Breast epithelium (tissue), 4 donors: ENCODE measurements around the gene DSG4. TPM values are rescaled to one million over a fixed set of nuclear protein-coding genes. Genes with fewer than 3 reads are reported as not detected.

Experiments
- DNase-seq, 2 donors: peaks; one replicate each; pipeline ENCODE4 v3.0.0-alpha.2; 2019; ENCODE audit warnings: low spot score in 2 of 2
- H3K27ac ChIP-seq, 2 donors: fragments of 200-600 bp; sonication (generic) in 1 of 2; one replicate each; pipeline ENCODE4 v1.5.1; 2016 to 2019; ENCODE audit warnings: mild to moderate bottlenecking in 1 of 2
- H3K27me3 ChIP-seq, 2 donors: fragments of 200-600 bp; sonication (generic) in 1 of 2; one replicate each; pipeline versions ENCODE4 v1.5.1 to v1.6.0; 2017 to 2019; ENCODE audit warnings: control low read depth in 1 of 2, mild to moderate bottlenecking in 1 of 2
- H3K36me3 ChIP-seq: fragments of 200-600 bp; one replicate; pipeline ENCODE4 v1.5.1; 2019
- H3K4me1 ChIP-seq, 2 donors: fragments of 200-600 bp; sonication (generic); one replicate each; pipeline ENCODE4 v1.5.1; 2016 to 2019; ENCODE audit warnings: control low read depth in 1 of 2
- H3K4me3 ChIP-seq, 3 donors: fragments of 200-600 bp; sonication (generic); 1 replicate in 2 of 3; 2 replicates in 1 of 3; pipeline ENCODE4 v1.5.1; 2016 to 2019; ENCODE audit warnings: mild to moderate bottlenecking in 3 of 3, moderate library complexity in 2 of 3
- H3K9me3 ChIP-seq, 2 donors: fragments of 200-600 bp; sonication (generic) in 1 of 2; one replicate each; pipeline ENCODE4 v1.5.1; 2016 to 2019; ENCODE audit warnings: control low read depth in 1 of 2
- POLR2A ChIP-seq: fragments of 450-650 bp; IDR thresholded peaks from one replicate; pipeline ENCODE4 v1.6.1; 2016; ENCODE audit warnings: antibody characterized with exemption, mild to moderate bottlenecking, moderate library complexity
- POLR2AphosphoS5 ChIP-seq, 3 donors: sonication (generic); formaldehyde crosslinking; IDR thresholded peaks; one replicate each; pipeline ENCODE4 v1.6.1; 2017; ENCODE audit warnings: antibody characterized with exemption in 3 of 3
- intact Hi-C: fragments of 100-400 bp; cut with DNase I; formaldehyde crosslinking; loops from one replicate; pipeline ENCODE4 v1.15.1; 2023; ENCODE audit warnings: low total_unique reads
- total RNA-seq, 3 donors: library from RNA; depleted of rRNA; stranded (reverse); fragments of >200 nt; gene quantifications; one replicate each; pipeline ENCODE4 v1.1.0, GENCODE V29; 2016
- TF ChIP-seq, protein P1 (sequence below), 3 donors: fragments of 450-650 bp; IDR thresholded peaks; one replicate each; pipeline ENCODE4 v1.5.1; 2016 to 2017; ENCODE audit warnings: antibody characterized with exemption in 3 of 3, mild to moderate bottlenecking in 3 of 3, moderate library complexity in 3 of 3

Gene DSG4
- total RNA-seq, 3 donors from 2014 or later, result not detected

DNA sequence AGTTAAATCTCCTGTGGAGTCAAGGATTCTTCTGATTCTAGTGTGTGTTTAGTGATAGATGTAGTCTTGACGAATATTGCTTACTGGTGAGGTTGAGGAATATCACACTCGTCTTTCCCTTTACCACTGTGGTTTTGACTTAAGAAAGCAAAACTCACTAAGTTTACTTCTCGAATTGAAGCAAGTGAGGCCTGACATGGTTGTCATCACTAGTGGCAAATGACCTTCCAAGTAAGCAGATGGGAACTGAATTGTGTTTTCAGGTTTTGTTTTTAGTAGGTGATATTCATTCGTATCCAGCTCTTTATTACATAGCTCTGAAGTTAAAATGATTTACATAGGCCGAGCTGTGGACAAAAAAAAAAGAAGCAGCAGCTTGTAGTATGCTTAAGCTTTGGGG lies 20.6 kb upstream of the DSG4 start:
- TF ChIP-seq, protein P1, sequence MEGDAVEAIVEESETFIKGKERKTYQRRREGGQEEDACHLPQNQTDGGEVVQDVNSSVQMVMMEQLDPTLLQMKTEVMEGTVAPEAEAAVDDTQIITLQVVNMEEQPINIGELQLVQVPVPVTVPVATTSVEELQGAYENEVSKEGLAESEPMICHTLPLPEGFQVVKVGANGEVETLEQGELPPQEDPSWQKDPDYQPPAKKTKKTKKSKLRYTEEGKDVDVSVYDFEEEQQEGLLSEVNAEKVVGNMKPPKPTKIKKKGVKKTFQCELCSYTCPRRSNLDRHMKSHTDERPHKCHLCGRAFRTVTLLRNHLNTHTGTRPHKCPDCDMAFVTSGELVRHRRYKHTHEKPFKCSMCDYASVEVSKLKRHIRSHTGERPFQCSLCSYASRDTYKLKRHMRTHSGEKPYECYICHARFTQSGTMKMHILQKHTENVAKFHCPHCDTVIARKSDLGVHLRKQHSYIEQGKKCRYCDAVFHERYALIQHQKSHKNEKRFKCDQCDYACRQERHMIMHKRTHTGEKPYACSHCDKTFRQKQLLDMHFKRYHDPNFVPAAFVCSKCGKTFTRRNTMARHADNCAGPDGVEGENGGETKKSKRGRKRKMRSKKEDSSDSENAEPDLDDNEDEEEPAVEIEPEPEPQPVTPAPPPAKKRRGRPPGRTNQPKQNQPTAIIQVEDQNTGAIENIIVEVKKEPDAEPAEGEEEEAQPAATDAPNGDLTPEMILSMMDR (IDR thresholded peaks at IDR 0.05), result no peak
- no peak for TF ChIP-seq POLR2AphosphoS5 (IDR thresholded peaks at IDR 0.05)
- TF ChIP-seq POLR2A, result no peak
- intact Hi-C loops, result no loop called here
- H3K4me3 ChIP-seq, result no peak overlapping the region
- no peaks in the 10 kb centered on the region for H3K27me3 ChIP-seq
- no peak for DNase-seq
- no peaks in the 10 kb centered on the region for H3K36me3 ChIP-seq
- no peaks in the 10 kb centered on the region for H3K9me3 ChIP-seq
- H3K27ac ChIP-seq, result no peak overlapping the region
- H3K4me1 ChIP-seq, result no peaks in the 10 kb centered on the region

GRCh38 chr18:31364190-31364589 lies 12.4 kb upstream of the DSG4 start:
- no peak overlapping the region for H3K27ac ChIP-seq
- H3K4me3 ChIP-seq, result no peak overlapping the region
- no peaks in the 10 kb centered on the region for H3K36me3 ChIP-seq
- H3K9me3 ChIP-seq, result no peaks in the 10 kb centered on the region
- H3K4me1 ChIP-seq, result no peaks in the 10 kb centered on the region
- no peaks in the 10 kb centered on the region for H3K27me3 ChIP-seq
- intact Hi-C loops, result no loop called here
- TF ChIP-seq, protein P1 (IDR thresholded peaks at IDR 0.05), result no peak
- no peak for TF ChIP-seq POLR2A
- no peak for TF ChIP-seq POLR2AphosphoS5 (IDR thresholded peaks at IDR 0.05)
- DNase-seq, result no peak

- TF ChIP-seq, protein P1 (IDR thresholded peaks at IDR 0.05), result no peak
- TF ChIP-seq POLR2AphosphoS5 (IDR thresholded peaks at IDR 0.05) (no peak), POLR2A (no peak)
- H3K4me1 ChIP-seq, result no peaks in the 10 kb centered on the region
- no peak for DNase-seq
- H3K36me3 ChIP-seq, result no peaks in the 10 kb centered on the region
- H3K4me3 ChIP-seq, result no peak overlapping the region
- H3K9me3 ChIP-seq, result no peaks in the 10 kb centered on the region
- intact Hi-C loops, result no loop called here
- H3K27ac ChIP-seq, result no peak overlapping the region
- no peaks in the 10 kb centered on the region for H3K27me3 ChIP-seq
These were observed 7.1 kb upstream of the DSG4 start for GRCh38 chr18:31369478-31369877.

- no peak for DNase-seq
- H3K27ac ChIP-seq, result no peak overlapping the region
These were observed 4.6 kb upstream of the DSG4 start for GRCh38 chr18:31371989-31372388.

GRCh38 chr18:31373641-31374040 lies 2.9 kb upstream of the DSG4 start:
- Histone ChIP-seq H3K36me3 (no peaks in the 10 kb centered on the region), H3K4me3 (no peak overlapping the region), H3K9me3 (no peaks in the 10 kb centered on the region), H3K27ac (no peak overlapping the region), H3K27me3 (no peaks in the 10 kb centered on the region), H3K4me1 (no peaks in the 10 kb centered on the region)
- no peak for DNase-seq
- intact Hi-C loops, result no loop called here
- TF ChIP-seq POLR2A, result no peak
- no peak for TF ChIP-seq POLR2AphosphoS5 (IDR thresholded peaks at IDR 0.05)
- TF ChIP-seq, protein P1 (IDR thresholded peaks at IDR 0.05), result no peak

More at GRCh38 chr18:31371989-31372388, 4.6 kb upstream of the DSG4 start:
- no peak for TF ChIP-seq POLR2A
- no peak for TF ChIP-seq POLR2AphosphoS5 (IDR thresholded peaks at IDR 0.05)
- TF ChIP-seq, protein P1 (IDR thresholded peaks at IDR 0.05), result no peak
- no peaks in the 10 kb centered on the region for H3K36me3 ChIP-seq
- H3K27me3 ChIP-seq, result no peaks in the 10 kb centered on the region
- no peak overlapping the region for H3K4me3 ChIP-seq
- H3K4me1 ChIP-seq, result no peaks in the 10 kb centered on the region
- intact Hi-C loops, result no loop called here
- H3K9me3 ChIP-seq, result no peaks in the 10 kb centered on the region
